ENCODE measurements around the gene DLX4.
A peak's percentile ranks its signal among the peaks of the same experiment; 100 is the strongest.

The DLX4 gene

DNA sequence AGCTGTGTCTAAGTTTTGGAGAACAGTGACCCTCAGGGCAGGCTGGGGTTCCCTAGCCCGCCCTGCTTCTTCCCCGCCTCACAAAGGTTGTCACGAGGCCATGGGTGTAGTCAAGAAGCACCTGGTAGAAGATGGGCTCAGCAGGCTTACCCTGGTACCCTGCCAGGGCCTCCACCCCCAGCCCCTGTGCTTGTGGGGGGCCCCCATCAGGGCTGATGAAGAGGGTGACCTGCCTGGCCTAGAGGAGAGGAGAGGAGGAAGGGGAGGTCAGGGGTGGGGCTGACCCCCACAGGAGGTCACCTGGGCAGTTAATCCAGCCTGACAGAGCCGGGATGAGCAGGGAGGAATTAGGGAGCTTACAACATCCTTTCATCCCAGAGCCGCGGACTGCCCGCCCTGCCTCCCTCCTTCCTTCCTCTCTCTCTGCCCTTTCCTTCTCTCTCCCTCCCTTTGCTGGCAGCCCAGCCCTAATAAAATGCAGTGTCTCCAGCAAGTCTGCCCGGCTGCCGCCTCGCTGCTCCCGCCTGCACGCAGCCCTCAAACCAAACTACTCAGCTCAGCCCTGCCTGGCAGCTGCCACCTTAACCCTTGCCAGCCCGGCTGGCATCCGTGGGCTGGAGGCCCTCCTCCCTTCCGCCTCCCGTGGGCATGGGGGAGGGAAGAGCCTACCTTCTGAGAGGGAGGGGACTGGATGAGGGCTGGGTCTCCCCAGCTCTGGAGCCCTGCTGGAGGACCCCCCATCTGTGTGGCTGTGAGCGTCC lies 18.9 kb downstream of the DLX4 start:
- DNase-seq, result no peak

DNA sequence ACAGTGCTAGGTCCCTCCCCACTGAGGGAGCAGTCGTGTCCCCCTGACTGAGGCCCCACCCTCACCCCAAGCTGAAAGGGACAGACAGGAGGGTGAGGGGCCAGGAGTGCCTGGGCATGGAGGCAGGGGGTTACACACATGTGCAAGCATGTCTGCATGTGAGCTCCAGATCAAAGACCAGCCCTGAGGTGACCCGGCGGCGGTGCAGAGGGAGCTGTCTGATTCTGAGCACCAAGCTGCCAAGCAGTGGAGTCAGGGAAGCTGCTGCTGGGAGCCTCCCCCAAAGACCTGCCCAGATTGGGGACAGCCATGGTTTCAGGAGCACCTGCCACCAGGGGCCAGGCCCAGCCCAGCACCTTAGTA lies 20.5 kb downstream of the DLX4 start:
- no peak for DNase-seq

DNA sequence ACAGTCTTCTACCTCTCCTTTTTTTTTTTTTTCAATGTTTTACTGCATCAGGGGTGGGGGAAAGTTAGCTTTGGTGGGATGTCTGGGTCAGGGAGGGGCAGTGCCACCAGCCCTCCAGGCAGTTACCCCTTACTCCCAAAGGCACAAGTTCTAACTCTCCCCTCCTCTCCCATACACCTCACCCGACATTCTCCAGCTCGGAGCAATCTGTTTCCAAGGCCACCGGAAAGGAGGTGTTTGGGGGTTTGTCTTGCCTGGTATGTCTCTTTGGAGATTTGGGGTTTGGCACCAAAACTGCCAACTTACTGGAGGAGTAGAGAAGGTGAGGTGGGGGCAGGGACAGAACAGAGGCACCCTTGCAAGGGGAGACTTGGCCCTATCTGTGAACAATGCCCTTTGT lies 21.3 kb downstream of the DLX4 start:
- no peak for DNase-seq

DNA sequence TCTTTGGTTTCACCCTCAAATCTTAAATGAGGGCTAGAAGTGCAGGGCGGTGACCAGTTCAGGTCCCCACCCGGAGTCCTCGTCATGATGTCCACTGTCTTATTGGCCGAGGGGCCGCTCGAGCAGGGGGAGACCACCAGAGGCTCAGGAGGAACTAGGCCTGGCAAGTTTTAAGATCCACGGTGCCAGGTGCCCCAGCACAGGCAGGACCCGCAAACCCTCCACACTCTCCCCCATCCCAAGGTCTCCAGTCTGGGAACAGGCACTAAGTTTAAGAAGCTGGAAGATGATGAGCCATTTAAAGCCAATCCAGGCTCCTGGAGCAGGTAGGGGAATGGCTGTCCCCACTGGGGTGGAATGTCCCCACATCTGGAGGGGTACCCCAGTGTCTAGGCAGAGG lies 21.9 kb downstream of the DLX4 start:
- DNase-seq, result no peak

DNA sequence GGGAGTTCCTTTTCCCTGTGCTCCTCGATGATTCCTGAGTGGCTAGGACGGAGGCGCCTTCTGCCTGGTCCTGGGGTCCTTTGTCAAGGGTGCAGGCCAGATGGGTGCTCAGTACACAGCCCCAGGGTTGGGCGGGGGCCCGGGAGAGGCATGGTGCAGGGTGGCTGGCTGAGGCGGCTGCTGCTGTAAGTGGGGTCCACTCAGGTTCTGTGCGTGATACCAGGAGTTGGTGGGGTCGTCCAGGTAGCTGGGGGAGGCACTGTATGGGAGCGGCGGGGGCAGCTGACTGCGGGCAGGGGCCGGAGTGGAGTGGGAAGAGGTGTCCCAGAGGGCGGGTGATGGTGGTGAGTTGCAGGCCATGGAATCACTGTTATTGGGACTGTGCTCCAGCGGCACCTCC lies 22.4 kb downstream of the DLX4 start:
- DNase-seq, result no peak

DNA sequence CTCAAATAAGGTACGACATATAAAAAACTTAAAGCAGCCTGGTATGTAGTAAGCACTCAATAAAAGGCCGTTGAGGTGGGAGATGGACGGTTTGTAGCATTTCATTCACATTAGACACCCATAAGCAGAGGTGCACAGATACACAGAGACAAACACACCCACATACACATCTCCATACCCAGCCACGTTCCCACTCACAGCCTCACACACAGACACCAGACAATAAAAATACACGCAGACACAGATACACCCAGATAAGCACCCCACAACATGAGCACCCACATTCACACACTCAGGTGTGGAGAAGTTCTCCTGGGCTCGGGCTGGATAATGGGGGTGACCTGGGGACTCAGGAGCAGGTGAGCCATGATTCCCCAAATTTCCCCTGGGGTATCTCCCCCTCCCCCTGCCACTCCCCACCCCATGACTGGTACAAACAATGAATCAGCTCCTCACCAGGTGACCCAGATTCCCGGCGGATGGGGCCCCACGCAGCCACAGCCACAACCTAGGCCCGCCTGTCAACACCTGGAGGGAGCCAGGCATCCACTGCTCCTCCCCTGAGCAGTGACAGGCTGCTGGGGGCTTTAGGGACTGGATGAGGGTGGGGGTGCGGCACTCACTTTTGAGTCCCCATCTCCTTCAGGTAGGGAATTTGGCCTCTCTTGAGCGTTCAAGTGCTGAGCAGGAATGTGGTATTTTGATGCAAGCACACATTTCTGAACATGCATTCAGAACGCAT lies 23.4 kb downstream of the DLX4 start:
- no peak for DNase-seq

DNA sequence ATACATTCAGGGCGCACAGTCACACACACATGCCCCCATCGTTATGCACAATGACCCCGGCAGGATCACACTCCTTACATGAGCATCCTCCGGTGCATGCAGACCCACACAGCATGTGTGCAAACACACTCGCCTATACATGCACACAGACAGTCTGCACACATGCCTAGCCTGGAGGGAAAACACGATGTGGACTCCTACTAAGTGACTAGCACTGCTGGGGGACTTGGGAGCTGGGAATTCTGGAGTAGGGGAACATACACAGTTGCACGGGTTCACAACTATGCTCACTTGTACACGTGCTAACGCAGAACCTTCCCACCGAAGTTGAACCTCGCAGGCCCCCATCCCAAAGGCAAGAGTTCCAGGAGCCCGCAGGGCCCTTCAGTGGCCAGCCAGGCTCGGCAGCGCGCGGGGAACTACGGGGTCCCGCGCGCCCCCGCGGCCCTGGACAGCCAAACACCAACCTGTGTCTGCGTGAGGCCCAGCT lies 24.0 kb downstream of the DLX4 start:
- DNase-seq, result no peak

DNA sequence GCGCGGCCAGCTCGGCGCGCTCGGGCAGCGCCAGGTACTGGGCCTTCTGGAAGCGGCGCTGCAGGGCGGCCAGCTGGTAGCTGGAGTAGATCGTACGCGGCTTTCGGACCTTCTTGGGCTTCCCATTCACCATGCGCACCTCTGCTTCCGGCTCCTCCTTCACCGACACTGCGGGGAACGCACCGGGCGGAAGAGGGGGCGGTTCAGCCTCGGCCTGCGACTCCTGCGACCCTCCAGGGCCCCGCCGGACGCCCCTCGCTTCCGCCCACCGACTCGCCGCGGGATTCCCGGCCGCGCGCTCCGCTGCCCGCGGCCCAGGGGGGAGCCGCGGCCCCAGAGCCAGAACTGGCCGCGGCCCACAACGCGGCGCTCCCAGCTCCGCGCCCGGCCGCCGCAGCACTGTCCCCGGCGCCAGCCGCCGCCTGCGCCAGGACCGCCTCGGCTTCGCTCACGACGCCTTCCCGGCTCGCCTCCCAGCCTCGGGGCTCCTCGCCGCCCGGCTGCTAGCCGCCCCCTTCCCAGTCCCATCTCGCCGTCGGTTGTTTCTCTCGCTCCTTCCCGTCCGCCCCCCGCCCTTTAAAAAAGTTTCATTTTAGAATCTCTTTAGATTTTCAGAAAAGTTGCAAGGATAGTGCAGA lies 24.6 kb downstream of the DLX4 start:
- DNase-seq, result no peak

DNA sequence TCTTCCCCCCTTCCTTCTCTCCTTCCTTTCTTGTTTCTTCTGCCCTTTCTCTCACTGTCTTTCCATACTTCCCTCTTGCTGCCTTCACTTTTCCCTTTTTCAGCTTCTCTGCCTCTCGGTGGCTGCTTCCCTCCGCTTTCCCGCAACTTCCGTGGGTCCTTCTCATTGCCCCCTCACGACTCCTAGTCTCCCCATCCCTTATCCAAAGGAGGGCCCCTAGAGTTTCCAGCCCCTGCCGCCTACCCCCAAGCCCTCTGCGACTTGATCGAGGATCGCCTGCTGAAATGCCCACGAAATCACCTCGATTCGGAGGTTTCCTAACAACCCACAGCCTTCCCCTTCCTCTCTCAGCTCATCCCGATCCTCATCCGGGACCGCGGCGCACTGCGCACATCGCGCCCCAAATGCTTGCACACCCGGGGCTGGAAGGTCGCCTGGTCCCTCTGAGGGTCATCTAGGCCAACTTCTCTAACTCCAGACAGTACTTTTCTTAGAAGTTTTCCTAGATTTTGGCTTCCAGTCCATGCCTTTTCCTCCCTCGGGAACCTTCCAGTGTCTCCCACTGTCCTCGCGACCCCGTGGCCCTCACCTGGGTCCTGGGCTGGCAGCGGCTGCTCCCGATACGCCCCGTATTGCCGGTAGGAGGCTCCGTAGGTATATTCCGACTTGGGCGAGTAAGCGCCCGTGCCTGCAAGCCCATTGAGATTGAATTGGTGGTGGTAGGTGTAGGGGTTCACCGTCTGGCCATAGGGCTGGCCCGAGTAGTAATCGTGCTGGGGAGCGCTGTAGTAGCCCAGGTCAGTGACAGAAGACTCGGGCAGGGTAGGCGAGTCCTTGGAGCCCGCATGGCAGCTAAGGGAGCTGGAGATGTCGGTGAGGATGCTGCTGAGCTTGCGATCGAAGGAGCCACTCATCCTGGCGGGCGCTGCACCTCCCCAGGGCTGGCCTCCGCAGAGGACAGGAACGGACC lies 25.4 kb downstream of the DLX4 start:
- no peak for DNase-seq

DNA sequence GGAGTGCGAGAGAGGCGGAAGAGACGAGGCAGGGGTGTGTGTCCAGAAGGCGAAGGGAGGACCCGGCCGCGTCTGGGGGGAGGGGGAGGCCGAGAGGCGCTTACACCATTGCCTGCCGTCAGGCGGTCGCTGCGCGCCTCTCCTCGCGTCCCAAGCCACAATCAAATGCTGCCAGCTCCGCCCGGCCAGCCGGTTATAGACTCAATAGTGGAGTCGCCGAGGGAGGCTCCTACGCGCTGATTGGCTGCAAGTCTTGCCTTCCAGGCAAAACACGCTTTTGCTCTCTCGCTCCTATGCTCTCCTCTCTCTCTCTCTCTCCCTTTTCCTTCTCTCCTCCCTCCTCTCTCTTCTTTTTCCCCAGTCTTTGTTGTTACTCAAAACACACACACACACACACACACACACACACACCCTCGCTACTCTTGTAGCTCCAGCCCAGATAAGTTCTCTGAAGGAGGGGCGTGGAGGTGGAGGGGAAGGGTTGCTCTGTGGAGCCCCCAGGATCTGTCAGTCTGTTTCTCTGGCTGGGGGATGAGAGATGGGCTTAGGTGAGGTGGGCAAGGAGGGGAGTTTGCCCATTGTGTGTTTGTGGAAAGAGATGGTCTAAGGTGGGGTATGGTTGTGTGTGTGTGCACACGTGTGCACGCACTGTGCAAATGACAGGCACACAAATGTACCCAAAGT lies 26.2 kb downstream of the DLX4 start, which contains the start of gene DLX3:
Gene DLX3 (minus strand): TSS at position 170 of the 684 bp plus-strand sequence. CDS start 226 bp downstream, outside the sequence.
- peak; percentile 28 to 34 for DNase-seq

DNA sequence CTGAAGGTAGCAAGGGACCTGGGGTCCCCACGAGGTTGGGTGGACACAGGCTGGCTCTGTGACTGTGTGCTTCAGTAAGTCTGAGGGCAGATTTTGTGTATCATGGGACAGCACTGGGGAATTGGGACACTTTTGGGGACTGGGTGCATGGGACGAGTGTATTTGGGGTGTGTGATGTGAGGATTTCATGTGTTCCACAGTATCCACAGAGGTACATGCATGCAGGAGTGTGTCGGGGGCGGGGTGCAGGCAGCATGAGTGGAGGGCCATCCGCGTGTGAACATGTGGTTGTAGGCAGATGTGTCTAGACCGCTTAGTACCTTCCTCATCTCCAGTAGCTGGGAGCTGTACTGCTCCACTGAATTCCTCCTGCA lies 27.1 kb downstream of the DLX4 start:
- DNase-seq, result no peak

DNA sequence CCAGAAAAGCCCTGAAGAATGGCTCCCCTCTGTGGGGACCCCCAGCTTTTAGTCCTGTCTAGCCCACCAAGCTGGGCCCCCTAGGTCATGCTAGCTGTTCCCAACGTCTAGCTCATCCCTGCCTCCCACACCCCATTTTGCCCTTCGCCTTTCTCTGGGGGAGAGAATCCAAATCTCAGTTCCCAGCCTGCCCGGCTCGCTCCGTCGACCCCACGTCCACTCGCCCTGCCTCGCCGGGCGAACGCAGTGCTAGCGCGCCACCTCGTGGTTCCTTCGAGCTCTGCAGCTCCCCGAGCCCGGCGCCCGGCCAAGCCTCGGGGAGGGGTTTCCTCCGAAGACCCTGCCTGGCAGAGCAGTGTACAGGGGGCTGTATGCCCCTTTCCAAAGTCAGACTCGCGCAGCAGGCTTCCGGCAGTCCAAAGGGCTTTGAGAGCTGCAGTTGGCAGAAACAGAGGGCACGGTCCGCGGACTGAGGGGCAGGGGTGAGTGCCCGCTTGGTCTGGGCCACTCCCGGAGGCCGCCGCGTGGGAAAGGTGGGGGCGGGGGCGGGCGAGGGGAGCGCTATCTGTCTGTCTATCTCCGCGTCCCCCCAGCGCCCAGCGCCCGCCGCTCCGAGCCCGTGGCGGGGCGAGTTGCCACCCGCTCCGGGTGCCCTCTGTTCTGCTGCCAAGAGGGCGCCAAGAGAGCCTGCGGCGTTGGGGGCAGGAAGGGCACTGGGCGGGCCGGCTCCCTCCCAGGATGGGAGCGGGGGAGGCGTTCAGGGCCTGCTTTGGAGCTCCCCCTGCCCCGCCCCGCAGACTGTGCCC lies 27.7 kb downstream of the DLX4 start:
- DNase-seq, result peak; percentile 45 to 49

DNA sequence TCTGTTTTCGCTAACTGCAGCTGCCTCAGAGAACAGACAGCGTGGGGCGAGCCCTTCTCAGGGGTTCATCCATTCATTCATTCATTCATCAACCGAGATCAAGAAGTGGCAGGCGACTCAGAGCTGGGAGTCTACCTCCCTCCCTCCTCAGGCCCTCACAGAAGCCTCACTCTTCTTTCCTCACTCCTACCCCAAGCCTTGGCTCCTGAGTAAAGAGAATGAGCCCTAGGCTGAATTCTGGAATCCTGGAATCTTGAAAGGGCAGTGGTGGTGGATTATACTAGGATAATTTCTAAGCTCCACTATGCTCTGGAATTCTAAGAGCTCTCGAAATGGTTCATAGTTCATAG lies 28.3 kb downstream of the DLX4 start:
- no peak for DNase-seq

DNA sequence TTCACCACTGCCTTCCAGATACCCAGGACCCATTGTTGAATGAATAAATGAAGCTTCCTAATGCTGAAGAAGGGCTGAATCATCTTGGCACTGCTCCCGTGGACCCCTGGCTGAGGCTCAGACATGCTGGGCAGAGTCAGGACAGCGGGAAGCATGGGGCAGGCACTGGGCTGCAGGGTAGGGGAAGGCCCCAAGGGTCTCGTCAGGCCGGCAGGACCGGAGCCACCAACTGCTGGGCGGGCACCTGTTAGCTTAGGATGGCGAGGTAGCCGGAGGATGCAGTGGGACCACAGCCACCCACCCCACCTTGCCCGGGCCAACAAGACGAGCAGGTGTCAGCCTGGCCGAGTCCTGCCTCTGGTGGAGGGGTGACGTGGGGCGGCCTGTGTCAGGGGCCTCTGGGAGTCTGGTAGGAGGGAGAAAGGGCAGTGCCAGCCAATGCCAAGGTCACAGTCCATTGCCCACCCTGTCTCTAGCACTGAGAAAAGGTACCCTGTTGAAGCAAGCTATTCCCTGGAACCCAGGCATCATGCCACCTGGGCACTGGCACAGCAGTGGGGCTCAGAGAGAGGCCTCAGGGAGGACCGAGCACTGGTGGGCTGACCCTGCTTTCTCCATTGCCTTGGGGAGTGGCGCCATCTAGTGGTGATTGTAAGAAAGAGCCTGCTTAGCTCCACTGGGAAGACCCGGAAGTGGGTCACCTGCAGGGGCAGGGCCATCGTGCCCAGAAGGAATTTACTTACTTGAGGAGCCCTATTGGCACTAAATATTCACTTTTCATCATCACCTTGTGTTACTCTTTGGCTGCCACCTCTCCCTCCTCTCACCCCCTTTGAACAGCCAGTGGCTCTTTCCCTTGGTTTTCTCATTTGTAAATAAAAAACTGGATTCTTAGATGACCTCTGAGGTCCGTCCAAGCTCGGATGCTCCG lies 29.0 kb downstream of the DLX4 start:
- DNase-seq, result peak; percentile 76 to 78

DNA sequence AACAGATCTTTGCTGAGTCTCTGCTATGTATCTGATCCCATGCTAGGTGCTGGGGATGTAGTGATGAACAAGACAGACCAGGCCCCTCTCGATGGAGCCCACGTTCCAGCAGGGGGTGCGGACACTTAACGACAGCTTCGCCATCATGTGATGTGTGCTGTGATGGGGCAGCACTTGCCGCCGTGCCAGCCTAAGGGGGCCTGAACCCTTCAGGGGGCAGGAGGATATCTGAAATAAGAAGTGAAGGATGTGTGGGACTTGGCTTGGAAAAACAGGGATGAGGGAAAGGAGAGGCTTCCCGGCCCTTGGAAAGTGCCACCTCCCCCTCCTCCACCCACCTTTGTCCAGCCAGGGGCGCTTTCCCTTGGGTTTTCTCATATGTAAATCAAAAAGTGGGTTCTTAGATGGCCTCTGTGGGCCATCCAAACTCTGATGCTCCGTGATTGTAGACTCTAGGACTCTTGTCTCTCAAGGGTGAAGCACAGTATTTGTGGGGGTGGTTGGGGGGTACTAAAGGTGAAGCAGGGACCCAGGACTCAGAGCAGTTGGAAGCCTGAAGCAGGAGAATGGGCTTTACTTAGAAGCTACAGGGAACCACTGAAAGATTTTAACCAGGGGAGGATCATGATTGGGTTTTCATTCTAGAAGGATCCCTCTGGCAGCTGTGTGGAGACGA lies 30.0 kb downstream of the DLX4 start:
- no peak for DNase-seq

DNA sequence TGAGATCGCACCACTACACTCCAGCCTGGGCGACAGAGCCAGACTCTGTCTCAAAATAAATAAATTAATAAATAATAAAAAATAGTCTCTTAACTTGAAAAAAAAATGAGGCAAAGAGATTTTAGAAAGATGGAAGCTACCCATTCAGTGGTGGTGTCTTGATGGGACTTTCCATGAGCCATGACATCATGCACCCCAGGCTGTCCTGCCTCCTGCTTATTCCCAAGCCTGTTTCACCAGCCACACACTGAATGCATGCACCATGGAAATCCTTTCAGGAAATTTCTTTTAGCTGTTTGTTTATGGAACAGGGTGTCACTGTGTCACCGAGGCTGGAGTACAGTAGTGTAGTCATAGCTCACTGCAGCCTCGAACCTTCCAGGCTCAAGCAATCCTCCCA lies 34.9 kb downstream of the DLX4 start:
- DNase-seq, result no peak

DNA sequence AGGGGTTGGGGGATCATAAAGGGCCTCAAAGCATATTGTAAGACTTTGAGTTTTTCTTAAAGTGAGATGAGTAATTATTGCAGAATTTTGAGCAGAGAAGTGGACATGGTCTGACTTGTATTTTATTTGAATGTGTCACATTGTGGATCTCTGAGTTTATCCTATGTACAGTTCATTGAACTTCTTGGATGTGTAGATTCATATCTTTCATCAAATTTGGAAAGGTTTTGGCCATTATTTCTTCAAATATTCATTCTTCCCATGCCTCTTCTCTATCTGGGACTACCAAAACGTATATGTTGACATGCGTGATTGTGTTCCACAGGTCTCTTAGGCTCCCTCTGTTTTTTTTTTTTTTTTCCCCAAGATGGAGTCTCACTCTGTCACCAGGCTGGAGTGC lies 40.3 kb downstream of the DLX4 start:
- no peak for DNase-seq

DNA sequence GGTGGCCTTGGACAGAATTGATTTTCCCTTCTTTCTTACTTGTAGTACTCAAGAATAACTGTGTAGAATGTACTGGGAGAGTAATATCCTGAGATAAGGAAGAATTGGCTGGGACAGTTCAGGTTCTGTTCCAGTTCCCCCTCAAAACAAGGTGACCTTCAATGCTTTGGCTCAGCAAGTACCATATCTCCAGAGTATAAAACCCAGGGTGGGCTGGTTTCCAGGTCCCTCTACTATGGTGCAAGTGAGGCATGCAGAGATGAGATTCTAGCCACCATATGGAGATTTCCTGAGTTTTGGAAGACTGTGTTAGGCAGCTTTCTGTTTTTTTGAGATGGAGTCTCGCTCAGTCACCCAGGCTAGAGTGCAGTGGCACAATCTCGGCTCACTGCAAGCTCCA lies 44.1 kb downstream of the DLX4 start:
- DNase-seq, result no peak

DNA sequence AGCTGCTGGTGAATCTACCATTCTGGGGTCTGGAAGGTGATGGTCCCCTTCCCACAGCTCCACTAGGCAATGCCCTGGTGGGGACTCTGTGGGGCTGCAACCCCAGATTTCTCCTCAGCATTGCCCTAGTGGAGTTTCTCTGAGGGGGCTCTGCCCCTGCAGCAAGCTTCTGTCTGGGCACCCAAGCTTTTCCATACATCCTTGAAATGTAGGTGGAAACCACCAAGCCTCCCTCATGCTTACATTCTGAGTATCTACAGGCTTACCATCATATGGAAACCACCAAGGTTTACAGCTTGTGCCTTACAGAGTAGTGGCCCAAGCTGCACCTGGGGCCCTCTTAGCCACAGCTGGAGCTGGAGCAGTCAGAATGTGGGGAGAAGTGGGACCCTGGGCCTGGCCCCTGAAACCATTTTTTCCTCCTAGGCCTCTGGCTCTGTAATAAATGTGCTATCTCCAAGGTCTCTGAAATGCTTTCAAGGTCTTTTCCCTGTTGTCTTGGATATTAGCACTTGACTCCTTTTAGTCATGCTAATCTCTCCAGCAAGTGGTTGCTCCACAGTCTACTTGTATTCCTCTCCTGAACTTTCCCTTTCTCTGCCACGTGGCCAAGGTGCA lies 45.6 kb downstream of the DLX4 start:
- no peak for DNase-seq

All from inflammatory macrophage (primary cell).